GM11168 (cell line): Measurements from ENCODE around the gene NPBWR2.

Source experiments
- in situ Hi-C: fragments of 300-500 bp; cut with MboI; formaldehyde crosslinking; loops from one replicate; pipeline ENCODE4 v1.12.0; 2022; ENCODE audit warnings: low sequenced_read_pairs; ENCODE audit not compliant: unreplicated experiment

NPBWR2 gene

DNA sequence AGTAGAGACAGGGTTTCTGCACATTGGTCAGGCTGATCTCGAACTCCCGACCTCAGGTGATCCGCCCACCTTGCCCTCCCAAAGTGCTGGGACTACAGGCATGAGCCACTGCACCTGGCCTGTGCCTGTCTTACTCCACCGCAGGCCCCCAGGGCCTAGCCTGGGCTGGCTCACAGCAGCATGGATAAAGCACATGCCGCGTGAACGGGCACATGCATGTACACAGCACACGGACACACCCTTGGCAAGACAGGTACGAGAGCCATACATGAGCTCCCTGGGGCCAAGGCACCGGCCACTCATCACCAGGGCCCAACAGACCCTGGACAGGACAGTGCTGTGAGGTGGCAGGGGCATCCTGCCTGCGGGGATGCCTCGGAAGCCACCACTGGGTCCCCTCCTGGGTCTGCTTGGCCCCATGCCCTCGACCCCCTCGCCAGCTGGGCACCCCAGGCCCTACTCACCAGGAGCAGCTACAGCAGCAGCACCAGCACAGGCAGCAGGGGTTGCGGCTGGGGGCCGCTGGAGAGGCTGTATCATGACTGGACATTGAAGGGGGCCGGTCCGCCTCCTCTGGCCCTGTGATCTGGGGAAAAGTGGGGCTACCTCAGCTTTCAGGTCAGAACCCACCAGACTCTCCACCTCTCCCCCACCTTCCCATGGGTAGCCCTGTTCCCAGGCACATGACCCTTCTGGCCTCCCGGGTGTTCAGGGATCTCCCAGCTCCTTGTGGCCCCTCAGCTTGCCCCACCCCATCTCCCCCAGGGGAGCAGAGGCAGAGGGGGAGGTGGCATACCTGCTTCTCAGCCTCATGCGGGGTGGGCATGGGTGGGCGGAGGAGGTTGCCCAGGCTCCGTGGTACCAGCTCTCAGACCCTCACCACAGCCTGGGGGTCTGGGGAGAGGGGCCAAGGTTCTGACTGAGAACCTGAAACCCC, 31.0 kb downstream of the NPBWR2 start:
- in situ Hi-C loops = no loop called here

DNA sequence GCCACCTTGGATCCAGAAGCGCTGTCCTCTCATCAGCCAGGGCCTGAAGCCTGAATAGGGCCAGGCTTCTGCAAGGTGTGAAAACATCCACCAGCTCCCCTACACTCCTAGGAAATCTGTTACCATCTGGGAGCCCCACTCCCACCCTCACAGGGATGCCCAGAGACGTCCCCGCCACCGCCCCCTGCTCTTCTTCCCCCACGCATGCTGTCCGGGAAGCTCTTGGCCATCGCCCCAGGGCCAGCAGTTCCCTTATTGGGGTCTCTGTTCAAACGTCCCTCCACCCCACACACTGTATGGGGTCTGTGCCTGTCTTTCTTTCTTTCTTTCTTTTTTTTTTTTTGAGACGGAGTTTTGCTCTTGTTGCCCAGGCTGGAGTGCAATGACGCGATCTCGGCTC, 31.8 kb downstream of the NPBWR2 start:
- in situ Hi-C loops = no loop called here

DNA sequence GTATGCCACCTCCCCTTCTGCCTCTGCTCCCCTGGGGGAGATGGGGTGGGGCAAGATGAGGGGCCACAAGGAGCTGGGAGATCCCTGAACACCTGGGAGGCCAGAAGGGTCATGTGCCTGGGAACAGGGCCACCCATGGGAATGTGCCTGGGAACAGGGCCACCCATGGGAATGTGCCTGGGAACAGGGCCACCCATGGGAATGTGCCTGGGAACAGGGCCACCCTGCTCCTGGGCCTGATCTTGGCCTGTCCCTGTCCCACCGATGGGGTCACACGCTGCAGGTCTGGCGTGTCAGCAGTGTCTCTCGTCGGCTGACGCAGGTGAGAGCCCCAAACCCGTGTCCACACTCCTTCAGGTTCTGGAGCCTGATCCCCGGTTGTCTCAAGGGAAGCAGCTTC, 32.4 kb downstream of the NPBWR2 start:
- in situ Hi-C loops = no loop called here

GRCh38 chr20:64074184-64074789, 33.1 kb downstream of the NPBWR2 start:
- in situ Hi-C loops = no loop called here

- in situ Hi-C loops = no loop called here
Measured at GRCh38 chr20:64073476-64074183, 33.7 kb downstream of the NPBWR2 start.

DNA sequence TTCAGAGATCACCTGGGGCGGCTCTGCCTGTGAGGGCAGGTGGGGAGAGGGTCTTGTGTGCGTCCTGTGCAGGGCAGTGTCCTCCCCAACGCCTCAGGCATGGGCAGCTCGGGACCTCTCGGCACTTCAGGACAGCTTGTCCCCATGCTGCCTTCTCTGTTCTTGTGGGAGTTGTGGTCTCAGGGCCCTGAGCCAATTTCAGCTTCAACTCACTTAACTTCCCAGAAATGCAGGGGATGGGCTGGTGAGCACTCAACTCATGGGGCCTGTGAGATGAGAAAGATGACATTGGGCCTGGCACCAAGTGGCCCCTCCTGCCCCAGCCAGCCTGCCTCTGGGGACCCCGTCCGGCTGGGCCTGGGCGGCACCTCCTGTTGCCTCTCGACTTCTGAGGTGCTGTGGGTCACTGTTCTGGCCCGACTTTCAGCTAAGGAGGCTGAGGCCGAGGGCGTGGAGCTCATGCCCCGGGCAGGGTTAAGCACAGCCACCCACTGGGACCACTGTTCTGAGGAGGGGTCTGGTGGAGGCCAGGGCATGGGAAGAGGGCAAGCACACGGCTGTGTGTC, 34.8 kb downstream of the NPBWR2 start:
- in situ Hi-C loops = no loop called here

DNA sequence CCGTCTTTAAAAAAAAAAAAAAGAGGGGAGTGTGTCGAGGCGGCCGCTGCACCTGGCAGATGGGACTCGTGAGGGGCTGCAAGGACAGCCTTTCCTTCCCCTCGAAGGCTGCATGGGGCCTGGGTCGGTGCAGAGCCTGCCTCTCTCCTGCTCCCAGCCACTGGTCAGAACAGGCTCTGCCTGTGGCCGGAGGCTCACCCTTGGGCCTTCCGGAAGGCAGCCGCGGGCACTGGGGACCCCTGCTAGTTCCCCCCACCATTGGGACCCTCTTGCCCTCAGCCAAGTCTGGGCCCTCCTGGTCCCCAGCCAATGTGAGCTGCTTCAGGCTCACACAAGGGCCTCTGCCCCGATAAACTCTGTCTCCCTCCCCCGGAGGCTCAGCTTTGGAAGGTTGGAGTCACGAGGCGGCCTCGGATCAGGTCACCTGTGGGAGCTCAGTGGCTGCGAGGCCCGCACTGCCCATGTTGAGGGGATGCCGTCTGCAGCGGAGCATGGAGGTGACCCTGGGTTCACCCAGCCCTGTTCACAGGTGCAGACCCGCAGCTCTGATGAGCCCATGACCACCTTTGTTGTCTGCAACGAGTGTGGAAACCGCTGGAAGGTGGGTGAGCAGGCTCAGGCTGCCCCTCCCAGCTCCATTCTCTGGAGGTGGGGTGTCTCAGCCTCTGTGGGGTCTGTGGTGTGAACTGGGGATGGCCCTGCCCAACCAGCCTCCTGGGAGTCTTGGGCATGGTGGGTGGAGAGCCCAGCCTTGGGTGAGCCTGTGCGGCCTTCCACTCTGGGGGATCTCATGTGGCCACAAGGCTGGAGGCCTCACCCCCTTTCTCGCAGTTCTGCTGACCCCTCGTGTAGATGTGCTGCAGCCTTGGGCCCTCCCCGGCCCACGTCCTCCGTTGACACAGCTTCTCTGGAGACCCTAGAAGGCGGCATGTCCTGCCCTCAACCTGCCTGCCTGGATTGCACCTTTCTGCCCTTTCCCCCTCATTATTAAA, 35.7 kb downstream of the NPBWR2 start:
- in situ Hi-C loops = no loop called here

DNA sequence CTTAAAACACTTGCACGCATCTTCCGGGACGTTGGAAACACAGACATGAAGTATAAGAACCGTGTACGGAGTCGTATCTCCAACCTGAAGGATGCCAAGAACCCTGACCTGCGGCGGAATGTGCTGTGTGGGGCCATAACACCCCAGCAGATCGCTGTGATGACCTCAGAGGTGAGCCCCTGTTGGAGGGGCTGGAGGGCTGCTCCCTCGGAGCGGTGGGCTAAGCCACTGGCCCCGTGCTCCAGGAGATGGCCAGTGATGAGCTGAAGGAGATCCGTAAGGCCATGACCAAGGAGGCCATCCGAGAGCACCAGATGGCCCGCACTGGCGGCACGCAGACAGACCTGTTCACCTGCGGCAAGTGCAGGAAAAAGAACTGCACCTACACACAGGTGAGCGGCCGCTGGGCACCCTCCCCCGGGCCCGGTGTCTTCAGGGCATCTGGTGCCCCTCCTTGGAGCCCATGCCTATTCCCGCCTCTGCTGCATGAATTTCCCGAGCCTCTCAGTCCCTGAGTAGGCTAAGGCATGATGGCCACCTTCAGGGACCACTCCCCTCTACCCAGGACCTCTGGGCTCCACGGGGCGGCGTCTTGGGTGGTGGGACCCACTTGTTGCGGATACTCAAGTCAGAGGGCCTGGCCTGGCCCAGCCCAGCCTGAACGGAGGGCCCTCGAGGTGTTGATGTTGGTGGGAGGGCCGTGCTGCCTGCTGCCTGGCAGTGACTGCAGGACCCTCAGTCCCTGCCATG, 36.9 kb downstream of the NPBWR2 start:
- in situ Hi-C loops = no loop called here

DNA sequence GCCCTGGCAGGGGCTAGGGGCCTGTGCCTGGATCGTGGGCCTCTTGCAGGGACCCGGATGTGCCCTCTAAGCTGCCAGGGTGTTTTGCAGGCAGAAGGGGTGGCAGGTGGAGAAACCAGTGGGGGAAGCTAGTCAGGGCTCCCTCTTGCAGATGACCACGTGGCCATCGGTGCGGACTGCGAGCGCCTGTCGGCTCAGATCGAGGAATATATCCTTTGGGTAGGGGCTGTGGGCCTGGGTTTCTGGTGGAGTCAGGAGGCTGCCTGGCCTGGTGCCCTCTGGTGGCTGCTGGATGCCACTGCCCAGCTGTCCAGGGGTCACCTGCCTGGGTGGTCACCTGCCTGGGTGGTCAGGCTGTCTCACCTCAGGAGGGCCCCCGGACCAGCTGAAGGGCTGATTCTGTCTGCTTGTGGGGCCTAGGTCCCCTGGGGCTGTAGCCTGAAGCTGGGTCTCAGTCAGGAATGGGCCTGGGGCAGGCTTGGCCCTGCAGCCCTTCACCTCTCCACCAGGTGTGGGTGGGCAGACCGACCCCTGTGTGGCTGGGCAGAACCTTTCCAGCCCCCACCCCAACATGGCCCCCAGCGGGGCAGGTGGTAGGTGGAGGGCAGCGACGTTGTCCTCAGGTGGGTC, 37.6 kb downstream of the NPBWR2 start:
- in situ Hi-C loops = no loop called here

- in situ Hi-C loops = no loop called here
Measured at GRCh38 chr20:64069209-64069613, 38.2 kb downstream of the NPBWR2 start.

- in situ Hi-C loops = no loop called here
Measured at GRCh38 chr20:64068386-64069208, 38.8 kb downstream of the NPBWR2 start.

DNA sequence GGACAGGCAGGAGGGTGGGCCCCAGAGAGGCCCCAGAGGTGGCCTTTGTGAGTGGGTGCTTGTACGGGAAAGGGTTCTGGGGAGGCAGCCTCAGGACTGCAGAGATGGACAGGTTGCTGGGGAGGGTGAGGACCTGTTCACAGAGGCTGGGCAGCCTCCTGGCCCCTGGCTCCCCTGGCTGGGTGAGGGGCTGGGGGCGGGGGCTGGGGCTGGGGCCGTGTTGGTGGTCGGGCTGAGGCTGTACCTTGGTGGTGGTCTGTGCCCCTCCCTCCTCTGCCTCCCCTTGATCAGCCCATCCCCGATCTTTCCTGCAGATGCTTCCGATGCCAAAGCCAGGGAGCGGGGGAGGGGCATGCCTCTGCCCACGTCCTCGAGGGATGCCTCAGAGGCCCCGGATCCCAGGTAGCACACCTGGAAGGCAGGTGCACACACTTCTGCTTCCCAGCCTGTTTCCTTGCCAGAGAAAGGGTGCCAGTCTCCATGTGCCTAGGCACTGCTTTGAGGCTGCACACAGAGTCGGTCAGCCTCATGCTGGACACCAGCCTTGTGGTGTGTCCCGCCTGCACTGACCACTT, 39.5 kb downstream of the NPBWR2 start:
- in situ Hi-C loops = no loop called here

DNA sequence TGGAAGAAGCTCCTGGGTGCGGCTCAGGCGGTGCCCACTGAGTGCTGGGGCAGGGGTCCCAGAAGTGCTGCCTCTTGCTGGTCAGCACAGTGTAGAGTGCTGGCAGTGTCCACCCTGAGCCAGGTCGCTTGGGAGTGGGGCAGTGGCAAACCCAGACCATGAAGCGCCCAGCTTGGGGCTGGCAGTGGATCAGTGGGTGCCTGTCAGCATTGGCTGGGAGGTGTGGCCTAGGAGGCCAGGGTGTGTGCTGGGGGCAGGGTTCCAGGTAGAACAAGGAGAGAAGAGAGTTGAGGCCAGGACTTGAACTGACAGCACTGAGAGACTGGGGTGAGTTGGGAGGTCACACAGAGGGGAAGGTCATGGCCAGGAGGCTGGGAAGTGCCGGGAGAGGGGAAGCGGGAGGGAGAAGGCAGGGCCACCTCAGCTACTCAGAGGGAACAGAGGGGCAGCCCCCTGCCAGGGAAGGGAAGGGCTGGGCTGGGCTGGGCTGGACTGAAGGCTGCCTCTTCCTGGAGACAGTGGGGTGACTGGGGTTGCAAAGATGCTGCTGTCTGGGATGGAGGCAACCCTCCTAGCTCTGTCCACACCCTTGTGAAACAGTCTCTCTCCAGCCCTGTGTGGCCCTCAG, 40.2 kb downstream of the NPBWR2 start:
- in situ Hi-C loops = no loop called here

DNA sequence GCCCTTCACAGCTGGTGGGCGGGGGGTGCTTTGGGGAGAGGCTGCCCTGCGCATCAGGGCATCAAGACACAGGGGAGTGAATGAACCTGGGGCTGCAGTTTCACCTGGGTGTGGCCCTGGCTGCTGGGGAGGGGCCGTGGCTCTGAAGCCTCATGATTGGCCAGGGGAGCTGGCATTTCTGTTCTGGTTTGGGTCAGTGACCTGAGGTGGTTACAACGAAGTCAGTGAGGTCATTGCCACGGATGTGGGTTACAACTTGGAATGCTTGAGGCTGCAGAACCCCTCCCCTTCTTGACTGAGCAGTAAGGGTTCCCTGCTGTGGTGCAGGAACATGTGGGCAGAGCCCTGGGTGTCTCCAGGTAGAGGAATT, 41.4 kb downstream of the NPBWR2 start:
- in situ Hi-C loops = no loop called here

DNA sequence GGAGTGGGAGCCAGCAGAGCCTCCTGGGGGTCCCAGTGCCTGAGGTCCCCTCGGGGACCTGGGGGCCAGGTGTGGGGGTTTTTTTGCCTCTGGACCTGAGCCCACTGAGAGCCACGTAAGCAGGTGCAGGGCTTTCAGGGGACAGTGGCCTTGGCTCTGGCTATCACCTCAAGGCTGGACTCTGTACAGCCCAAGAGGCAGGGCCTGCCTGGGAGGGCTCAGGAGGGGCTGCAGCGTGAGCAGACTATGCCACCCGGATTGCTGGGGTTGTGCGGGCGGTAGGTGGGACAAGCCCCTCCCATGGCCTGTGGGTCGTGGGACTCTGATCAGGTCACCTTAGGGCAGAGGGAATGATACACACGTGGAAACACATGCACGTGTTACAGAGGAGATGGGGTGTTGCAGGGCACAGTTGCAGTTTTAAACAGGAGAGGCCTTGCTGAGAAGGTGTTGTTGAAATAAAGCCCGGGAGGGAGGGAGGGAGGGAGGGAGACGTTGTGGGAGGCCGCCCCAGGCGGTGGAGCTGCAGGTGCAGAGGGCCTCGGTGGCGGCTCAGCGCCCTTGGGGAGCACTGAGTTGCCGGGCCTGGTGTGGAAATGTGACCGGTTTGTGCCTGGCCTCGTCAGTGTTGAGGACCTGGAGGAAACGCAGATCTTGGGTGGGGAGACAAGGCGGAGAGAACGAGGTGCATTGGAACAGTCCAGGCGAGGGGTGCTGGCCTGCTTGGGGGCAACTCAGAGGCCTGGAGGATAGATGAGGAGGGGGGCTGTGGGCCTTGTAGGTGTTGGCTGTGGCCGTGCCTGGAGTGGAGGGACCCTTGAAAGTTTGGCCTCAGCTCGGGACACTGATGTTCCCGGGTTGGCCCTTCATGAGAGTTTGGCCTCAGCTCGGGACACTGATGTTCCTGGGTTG, 42.0 kb downstream of the NPBWR2 start:
- in situ Hi-C loops = no loop called here

GRCh38 chr20:64064145-64064698, 43.1 kb downstream of the NPBWR2 start:
- in situ Hi-C loops = no loop called here
